Transverse colon (tissue), 4 donors: ENCODE results near the gene TRPM2.

ENCODE experiments used
- POLR2AphosphoS5 ChIP-seq, 3 donors: sonication (generic); formaldehyde crosslinking; IDR thresholded peaks; one replicate each; pipeline ENCODE4 v1.6.1; 2016; ENCODE audit warnings: antibody characterized with exemption in 3 of 3
- TF ChIP-seq, protein P1 (sequence below), 5 experiments: fragments of 200-600 bp in 3 of 5; fragments of 450-650 bp in 2 of 5; sonication (generic) in 3 of 5; IDR thresholded peaks; 1 replicate in 2 of 5; 2 replicates in 3 of 5; pipeline ENCODE4 v1.5.1; 2016 to 2017; ENCODE audit warnings: antibody characterized with exemption in 5 of 5, inconsistent platforms in 3 of 5, mild to moderate bottlenecking in 2 of 5, moderate library complexity in 1 of 5

DNA sequence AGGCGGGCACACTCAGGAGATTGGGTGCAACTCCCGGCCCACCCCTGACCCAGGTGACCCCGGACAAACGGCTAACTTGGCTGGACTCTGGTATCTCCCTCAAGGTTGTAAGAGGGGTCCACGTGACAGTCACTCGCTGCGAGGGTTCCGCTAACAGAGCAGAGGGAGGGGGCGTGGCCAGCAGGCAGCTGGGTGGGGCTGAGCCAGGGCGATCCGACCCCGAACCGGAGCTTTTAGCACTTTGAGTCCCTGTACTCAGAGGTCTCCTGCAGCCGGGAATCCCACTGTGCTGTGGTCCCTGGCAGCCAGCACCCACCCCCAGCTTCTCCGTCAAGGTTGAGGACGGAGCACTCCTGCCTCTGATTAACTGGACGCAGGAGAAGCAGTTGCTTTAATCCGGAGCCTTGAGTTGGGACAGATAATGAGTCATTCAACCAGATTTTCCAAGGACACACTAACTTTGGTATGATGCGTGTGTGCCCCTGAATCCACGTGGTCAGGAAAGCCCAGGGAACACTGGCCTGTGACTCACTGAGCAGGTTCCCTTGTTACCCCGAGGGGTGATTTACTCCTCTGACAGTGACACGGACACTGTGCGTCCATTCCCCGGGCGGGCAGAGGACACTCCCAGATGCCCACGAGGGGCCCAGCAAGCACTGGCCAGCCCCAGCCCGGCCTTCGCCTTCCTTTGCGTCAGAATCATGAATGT lies 16.8 kb downstream of the TRPM2 start:
- TF ChIP-seq, protein P1, sequence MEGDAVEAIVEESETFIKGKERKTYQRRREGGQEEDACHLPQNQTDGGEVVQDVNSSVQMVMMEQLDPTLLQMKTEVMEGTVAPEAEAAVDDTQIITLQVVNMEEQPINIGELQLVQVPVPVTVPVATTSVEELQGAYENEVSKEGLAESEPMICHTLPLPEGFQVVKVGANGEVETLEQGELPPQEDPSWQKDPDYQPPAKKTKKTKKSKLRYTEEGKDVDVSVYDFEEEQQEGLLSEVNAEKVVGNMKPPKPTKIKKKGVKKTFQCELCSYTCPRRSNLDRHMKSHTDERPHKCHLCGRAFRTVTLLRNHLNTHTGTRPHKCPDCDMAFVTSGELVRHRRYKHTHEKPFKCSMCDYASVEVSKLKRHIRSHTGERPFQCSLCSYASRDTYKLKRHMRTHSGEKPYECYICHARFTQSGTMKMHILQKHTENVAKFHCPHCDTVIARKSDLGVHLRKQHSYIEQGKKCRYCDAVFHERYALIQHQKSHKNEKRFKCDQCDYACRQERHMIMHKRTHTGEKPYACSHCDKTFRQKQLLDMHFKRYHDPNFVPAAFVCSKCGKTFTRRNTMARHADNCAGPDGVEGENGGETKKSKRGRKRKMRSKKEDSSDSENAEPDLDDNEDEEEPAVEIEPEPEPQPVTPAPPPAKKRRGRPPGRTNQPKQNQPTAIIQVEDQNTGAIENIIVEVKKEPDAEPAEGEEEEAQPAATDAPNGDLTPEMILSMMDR (IDR thresholded peaks at IDR 0.05) = no peak
- TF ChIP-seq POLR2AphosphoS5 (IDR thresholded peaks at IDR 0.05) = no peak
